Mesendoderm (in vitro differentiated cells): ENCODE results near the gene NPEPL1.

Experiments
- DNase-seq: peaks from one replicate; pipeline ENCODE4 v3.0.0; 2013
- H2AK5ac ChIP-seq: 2 replicates; pipeline ENCODE4 v1.6.1; 2013; ENCODE audit warnings: low read length, inconsistent platforms
- H2BK120ac ChIP-seq: 2 replicates; pipeline ENCODE4 v1.6.1; 2013; ENCODE audit warnings: low read depth, mild to moderate bottlenecking, low read length, moderate library complexity, mixed read lengths
- H2BK15ac ChIP-seq: replicated peaks from 2 replicates; pipeline ENCODE4 v1.6.1; 2013; ENCODE audit warnings: low read depth, mild to moderate bottlenecking, moderate library complexity
- H2BK5ac ChIP-seq: 2 replicates; pipeline ENCODE4 v1.6.1; 2013; ENCODE audit warnings: low read length, inconsistent platforms
- H3K18ac ChIP-seq: 2 replicates; pipeline ENCODE4 v1.6.1; 2013; ENCODE audit warnings: mild to moderate bottlenecking, low read length, mixed read lengths
- H3K23ac ChIP-seq: one replicate; pipeline ENCODE4 v1.6.1; 2013; ENCODE audit warnings: low read length
- H3K27ac ChIP-seq: 2 replicates; pipeline ENCODE4 v1.5.1; 2013; ENCODE audit warnings: low read depth, mild to moderate bottlenecking, inconsistent platforms, low read length, moderate library complexity
- H3K27me3 ChIP-seq: 2 replicates; pipeline ENCODE4 v1.6.1; 2013; ENCODE audit warnings: low read length, control low read depth, mild to moderate bottlenecking, inconsistent platforms; ENCODE audit not compliant: insufficient read depth, poor library complexity
- H3K36me3 ChIP-seq: 2 replicates; pipeline ENCODE4 v1.6.1; 2013; ENCODE audit warnings: low read length, inconsistent platforms; ENCODE audit not compliant: control insufficient read depth, insufficient read depth
- H3K4ac ChIP-seq: one replicate; pipeline ENCODE4 v1.6.1; 2013; ENCODE audit warnings: low read depth, mild to moderate bottlenecking, low read length, moderate library complexity
- H3K4me1 ChIP-seq: 2 replicates; pipeline ENCODE4 v1.6.1; 2013; ENCODE audit warnings: low read depth, low read length, inconsistent platforms; ENCODE audit not compliant: control insufficient read depth
- H3K4me2 ChIP-seq: 2 replicates; pipeline ENCODE4 v1.6.1; 2013; ENCODE audit warnings: low read length
- H3K4me3 ChIP-seq: 2 replicates; pipeline ENCODE4 v1.5.1; 2013; ENCODE audit warnings: mild to moderate bottlenecking, low read length
- H3K56ac ChIP-seq: one replicate; pipeline ENCODE4 v1.6.1; 2013; ENCODE audit warnings: low read length
- H3K79me1 ChIP-seq: 2 replicates; pipeline ENCODE4 v1.6.1; 2013; ENCODE audit warnings: low read length, inconsistent platforms
- H3K79me2 ChIP-seq: 2 replicates; pipeline ENCODE4 v1.6.1; 2013; ENCODE audit warnings: mild to moderate bottlenecking, low read length; ENCODE audit not compliant: control insufficient read depth, insufficient read depth
- H3K9ac ChIP-seq: 2 replicates; pipeline ENCODE4 v1.6.1; 2013; ENCODE audit warnings: low read length, inconsistent platforms
- H4K5ac ChIP-seq: one replicate; pipeline ENCODE4 v1.6.1; 2013; ENCODE audit warnings: low read length
- H4K8ac ChIP-seq: one replicate; pipeline ENCODE4 v1.6.1; 2013; ENCODE audit warnings: low read depth, mild to moderate bottlenecking, control low read depth, low read length, moderate library complexity
- WGBS: extraction: QIAGEN DNeasy Blood & Tissue Kit; methylation state at CpG from one replicate; pipeline ENCODE4 v1.1.7; 2013; ENCODE audit warnings: low lambda C conversion rate, missing lambda C conversion rate; ENCODE audit not compliant: insufficient coverage; ENCODE audit errors: extremely low coverage; 5-methylcytosine and 5-hydroxymethylcytosine counted together

The NPEPL1 gene

GRCh38 chr20:58673119-58673518 is 19.5 kb upstream of the NPEPL1 start:
- WGBS: no CpG with 5 or more reads among the region's 9 CpGs
- no peak for DNase-seq
- no peak overlapping the region for H4K5ac ChIP-seq

GRCh38 chr20:58675146-58675584 is 17.4 kb upstream of the NPEPL1 start:
- H3K79me2 ChIP-seq: no peaks in the 10 kb centered on the region
- no peak overlapping the region for H4K5ac ChIP-seq
- no peak overlapping the region for H3K4ac ChIP-seq
- no peak overlapping the region for H2AK5ac ChIP-seq
- no peak overlapping the region for H3K18ac ChIP-seq
- H3K9ac ChIP-seq: no peak overlapping the region
- peaks cover 4% of the 10 kb centered on the region for H3K4me1 ChIP-seq
- no peak overlapping the region for H3K4me3 ChIP-seq
- H4K8ac ChIP-seq: no peak overlapping the region
- H3K36me3 ChIP-seq: peaks cover 10% of the 10 kb centered on the region
- no peak overlapping the region for H3K4me2 ChIP-seq
- no peak overlapping the region for H3K27ac ChIP-seq
- H2BK120ac ChIP-seq: no peak overlapping the region
- H3K56ac ChIP-seq: no peak overlapping the region
- WGBS: no CpG with 5 or more reads among the region's 18 CpGs
- H2BK5ac ChIP-seq: no peak overlapping the region
- DNase-seq: no peak
- H3K23ac ChIP-seq: no peak overlapping the region
- no peaks in the 10 kb centered on the region for H3K27me3 ChIP-seq
- H3K79me1 ChIP-seq: peaks cover 5% of the 10 kb centered on the region
- no peak overlapping the region for H2BK15ac ChIP-seq

More at GRCh38 chr20:58673119-58673518, 19.5 kb upstream of the NPEPL1 start:
- Histone ChIP-seq H3K79me2 (no peaks in the 10 kb centered on the region), H3K4ac (no peak overlapping the region), H3K18ac (no peak overlapping the region), H4K8ac (no peak overlapping the region), H2BK120ac (no peak overlapping the region), H3K56ac (no peak overlapping the region), H3K4me1 (peaks cover 11% of the 10 kb centered on the region), H3K27me3 (no peaks in the 10 kb centered on the region), H3K9ac (no peak overlapping the region), H3K23ac (no peak overlapping the region), H2BK15ac (no peak overlapping the region), H2BK5ac (no peak overlapping the region), H3K4me3 (no peak overlapping the region), H3K27ac (no peak overlapping the region), H3K79me1 (peaks cover 3% of the 10 kb centered on the region), H3K4me2 (no peak overlapping the region), H2AK5ac (no peak overlapping the region), H3K36me3 (peaks cover 8% of the 10 kb centered on the region)

GRCh38 chr20:58675641-58676040 is 17.0 kb upstream of the NPEPL1 start:
- H3K27me3 ChIP-seq: no peaks in the 10 kb centered on the region
- no peak for DNase-seq
- no peak overlapping the region for H4K8ac ChIP-seq
- no peak overlapping the region for H2BK120ac ChIP-seq
- no peak overlapping the region for H3K4me2 ChIP-seq
- no CpG with 5 or more reads among the region's 17 CpGs for WGBS
- H3K4me3 ChIP-seq: no peak overlapping the region
- H3K23ac ChIP-seq: no peak overlapping the region
- no peak overlapping the region for H3K9ac ChIP-seq
- no peak overlapping the region for H3K18ac ChIP-seq
- H3K36me3 ChIP-seq: peaks cover 9% of the 10 kb centered on the region
- H3K4me1 ChIP-seq: peaks cover 2% of the 10 kb centered on the region
- no peak overlapping the region for H3K56ac ChIP-seq
- H2BK15ac ChIP-seq: no peak overlapping the region
- H4K5ac ChIP-seq: no peak overlapping the region
- no peak overlapping the region for H3K27ac ChIP-seq
- no peak overlapping the region for H3K4ac ChIP-seq
- H3K79me2 ChIP-seq: no peaks in the 10 kb centered on the region
- H3K79me1 ChIP-seq: peaks cover 4% of the 10 kb centered on the region
- no peak overlapping the region for H2BK5ac ChIP-seq
- H2AK5ac ChIP-seq: no peak overlapping the region

DNA sequence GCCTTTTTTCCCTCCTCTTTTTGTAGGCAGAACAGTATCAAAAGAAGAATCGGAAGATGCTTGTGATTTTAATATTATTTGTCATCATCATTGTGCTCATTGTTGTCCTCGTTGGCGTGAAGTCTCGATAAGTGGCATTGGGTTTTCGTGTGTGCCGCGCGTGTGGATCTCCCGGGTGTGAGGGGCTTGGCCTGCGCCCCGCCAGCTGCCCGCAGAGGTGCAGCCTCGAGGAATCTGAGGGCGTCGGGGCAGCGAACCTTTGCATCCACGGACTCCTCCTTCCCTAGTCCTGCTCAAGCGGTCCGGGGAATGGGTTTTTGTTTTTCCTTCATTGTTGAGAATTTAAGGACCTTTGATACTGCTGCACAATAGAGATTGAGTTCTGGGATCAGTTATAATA is 16.4 kb upstream of the NPEPL1 start:
- no peak overlapping the region for H4K8ac ChIP-seq
- peaks cover 2% of the 10 kb centered on the region for H3K79me1 ChIP-seq
- H3K79me2 ChIP-seq: no peaks in the 10 kb centered on the region
- no peak overlapping the region for H2AK5ac ChIP-seq
- H3K4me2 ChIP-seq: no peak overlapping the region
- no peak overlapping the region for H2BK15ac ChIP-seq
- no peak overlapping the region for H2BK5ac ChIP-seq
- no peak overlapping the region for H3K56ac ChIP-seq
- no peak overlapping the region for H3K18ac ChIP-seq
- peaks cover 2% of the 10 kb centered on the region for H3K4me1 ChIP-seq
- no peak overlapping the region for H4K5ac ChIP-seq
- H3K4ac ChIP-seq: no peak overlapping the region
- H3K27me3 ChIP-seq: no peaks in the 10 kb centered on the region
- no peak overlapping the region for H2BK120ac ChIP-seq
- H3K23ac ChIP-seq: no peak overlapping the region
- H3K9ac ChIP-seq: no peak overlapping the region
- no peak for DNase-seq
- H3K36me3 ChIP-seq: peaks cover 10% of the 10 kb centered on the region
- H3K4me3 ChIP-seq: no peak overlapping the region
- no CpG with 5 or more reads among the region's 19 CpGs for WGBS
- no peak overlapping the region for H3K27ac ChIP-seq

DNA sequence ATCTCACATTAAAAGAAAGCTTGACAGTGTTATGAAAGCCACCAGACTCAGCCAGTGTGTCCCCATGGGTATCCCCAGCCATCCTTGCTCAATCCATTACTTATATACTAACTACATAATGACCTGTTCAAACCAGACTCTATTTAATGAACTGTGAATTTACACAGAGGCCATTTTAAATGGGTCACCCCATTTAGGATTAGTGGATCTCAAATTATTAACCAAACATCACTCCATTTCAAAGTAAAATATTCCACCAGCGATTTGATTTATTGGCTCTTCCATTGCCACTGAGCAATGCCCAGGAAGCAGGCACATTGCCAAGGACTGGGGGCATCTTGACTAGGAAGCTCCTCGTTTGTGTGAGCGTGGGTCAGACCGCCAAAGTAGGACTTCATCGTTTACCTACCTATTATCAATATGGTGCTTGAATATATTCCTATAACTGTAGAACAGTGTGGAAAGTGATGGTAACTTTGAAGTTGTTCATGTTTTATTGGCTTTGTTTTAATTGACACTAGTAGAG is 15.5 kb upstream of the NPEPL1 start:
- Histone ChIP-seq H3K4me3 (no peak overlapping the region), H3K23ac (no peak overlapping the region), H3K79me1 (peaks cover 2% of the 10 kb centered on the region), H3K9ac (no peak overlapping the region), H4K5ac (no peak overlapping the region), H2AK5ac (no peak overlapping the region), H3K56ac (no peak overlapping the region), H3K79me2 (no peaks in the 10 kb centered on the region), H3K4me2 (no peak overlapping the region), H3K18ac (no peak overlapping the region), H2BK120ac (no peak overlapping the region), H4K8ac (no peak overlapping the region), H3K27ac (no peak overlapping the region), H3K4ac (no peak overlapping the region), H2BK15ac (no peak overlapping the region), H3K27me3 (no peaks in the 10 kb centered on the region), H3K36me3 (peaks cover 10% of the 10 kb centered on the region), H3K4me1 (peaks cover 2% of the 10 kb centered on the region), H2BK5ac (no peak overlapping the region)
- no CpG with 5 or more reads among the region's 5 CpGs for WGBS
- no peak for DNase-seq

DNA sequence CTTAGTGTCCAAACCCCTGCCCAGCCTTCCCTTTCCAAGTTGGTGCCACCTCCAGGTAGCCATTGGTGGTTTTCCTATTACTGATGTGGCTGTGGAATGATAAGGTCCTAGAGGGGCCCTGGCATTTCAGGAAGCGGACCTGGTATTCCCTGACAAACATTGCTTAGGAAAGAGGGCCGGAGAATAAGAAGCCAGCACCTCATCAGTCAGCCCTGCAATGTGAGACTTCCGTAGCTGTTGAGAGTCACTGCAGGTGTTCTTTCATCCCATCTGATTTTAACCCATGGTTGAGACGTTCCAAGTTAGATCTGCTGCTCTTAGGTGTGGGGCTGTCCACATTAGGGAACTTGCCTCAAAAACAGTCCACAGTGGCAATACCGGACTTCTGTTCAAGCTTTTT is 14.8 kb upstream of the NPEPL1 start:
- H2BK15ac ChIP-seq: no peak overlapping the region
- H3K4ac ChIP-seq: no peak overlapping the region
- peaks cover 10% of the 10 kb centered on the region for H3K36me3 ChIP-seq
- no peak overlapping the region for H3K56ac ChIP-seq
- H3K4me2 ChIP-seq: no peak overlapping the region
- H3K9ac ChIP-seq: no peak overlapping the region
- H2AK5ac ChIP-seq: no peak overlapping the region
- H3K4me3 ChIP-seq: no peak overlapping the region
- peaks cover 2% of the 10 kb centered on the region for H3K79me1 ChIP-seq
- DNase-seq: peak; percentile 48
- no CpG with 5 or more reads among the region's 5 CpGs for WGBS
- no peaks in the 10 kb centered on the region for H3K79me2 ChIP-seq
- H3K23ac ChIP-seq: no peak overlapping the region
- H3K4me1 ChIP-seq: peaks cover 2% of the 10 kb centered on the region
- H3K27me3 ChIP-seq: no peaks in the 10 kb centered on the region
- H3K27ac ChIP-seq: no peak overlapping the region
- H3K18ac ChIP-seq: no peak overlapping the region
- H2BK120ac ChIP-seq: no peak overlapping the region
- H2BK5ac ChIP-seq: no peak overlapping the region
- H4K5ac ChIP-seq: no peak overlapping the region
- no peak overlapping the region for H4K8ac ChIP-seq
